GM21381 (cell line): ENCODE results near the gene SPINK13.
"Not testable (repeated sequence)": the region's sequence is repeated elsewhere in the genome, so short reads cannot be mapped to it uniquely, and the experiment has no call there.

ENCODE experiments used
- ATAC-seq: cut with Tn5 transposase; IDR thresholded peaks from one replicate; pipeline ENCODE4 v1.9.1; 2021; ENCODE audit warnings: mild to moderate bottlenecking, moderate library complexity; ENCODE audit not compliant: unreplicated experiment

The SPINK13 gene, protein sequence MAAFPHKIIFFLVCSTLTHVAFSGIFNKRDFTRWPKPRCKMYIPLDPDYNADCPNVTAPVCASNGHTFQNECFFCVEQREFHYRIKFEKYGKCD

GRCh38 chr5:148268566-148268965 lies at the start of gene SPINK13:
Gene SPINK13 (plus strand): TSS chr5:148268794. CDS start chr5:148270073, 1,279 bp downstream.
- no peak for ATAC-seq

- no peak for ATAC-seq
Observed at GRCh38 chr5:148221508-148221907, 47.1 kb upstream of the SPINK13 start.

- no peak for ATAC-seq
Observed at GRCh38 chr5:148224117-148224742, 44.4 kb upstream of the SPINK13 start.

DNA sequence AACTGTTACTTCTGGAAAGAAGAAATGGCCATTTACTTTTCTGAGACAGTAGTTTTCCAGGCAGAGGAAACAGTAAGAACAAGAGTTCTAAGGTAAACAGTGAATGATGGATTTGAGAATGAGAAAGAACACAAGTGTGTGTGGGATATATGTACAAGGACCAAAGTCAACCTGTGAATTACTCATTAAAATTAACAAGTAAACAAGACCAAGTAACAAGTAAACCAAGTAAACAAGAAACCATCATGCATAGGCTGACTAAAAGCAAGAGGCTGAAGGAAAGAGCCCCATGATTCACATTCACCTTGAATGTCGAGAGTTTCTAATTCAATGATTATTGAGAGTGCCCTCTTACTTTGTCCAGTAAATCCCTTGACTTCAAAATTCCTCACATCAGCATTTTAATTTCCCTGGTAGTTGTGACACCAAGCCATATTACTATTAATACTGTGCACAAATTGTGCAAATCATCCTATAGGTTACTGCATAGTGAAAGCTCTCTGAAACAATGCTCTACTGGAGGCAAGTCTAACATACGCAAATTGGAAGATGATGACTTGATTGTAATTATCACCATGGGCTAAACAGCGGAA lies 40.1 kb upstream of the SPINK13 start:
- no peak for ATAC-seq

GRCh38 chr5:148229840-148230239 lies 38.8 kb upstream of the SPINK13 start:
- no peak for ATAC-seq

DNA sequence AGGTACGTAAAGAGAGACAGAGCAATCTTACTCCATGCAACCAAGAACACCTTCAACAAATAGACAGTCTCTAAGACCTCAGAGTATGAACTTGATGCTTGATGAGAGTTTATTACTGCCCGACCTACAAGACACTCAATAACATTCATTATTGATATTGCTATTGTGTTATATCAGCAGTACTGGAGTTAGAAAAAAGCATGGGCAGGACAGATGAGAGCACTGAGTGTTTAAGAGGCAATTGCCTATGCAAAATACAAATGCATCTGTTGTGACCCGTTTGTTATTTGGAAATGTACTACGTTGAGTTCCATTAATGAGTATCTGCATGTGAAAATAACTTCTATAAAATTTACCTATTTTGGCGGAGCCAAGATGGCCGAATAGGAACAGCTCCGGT lies 38.4 kb upstream of the SPINK13 start:
- ATAC-seq, result no peak

- ATAC-seq, result no peak
Observed at GRCh38 chr5:148237785-148238417, 30.7 kb upstream of the SPINK13 start.

DNA sequence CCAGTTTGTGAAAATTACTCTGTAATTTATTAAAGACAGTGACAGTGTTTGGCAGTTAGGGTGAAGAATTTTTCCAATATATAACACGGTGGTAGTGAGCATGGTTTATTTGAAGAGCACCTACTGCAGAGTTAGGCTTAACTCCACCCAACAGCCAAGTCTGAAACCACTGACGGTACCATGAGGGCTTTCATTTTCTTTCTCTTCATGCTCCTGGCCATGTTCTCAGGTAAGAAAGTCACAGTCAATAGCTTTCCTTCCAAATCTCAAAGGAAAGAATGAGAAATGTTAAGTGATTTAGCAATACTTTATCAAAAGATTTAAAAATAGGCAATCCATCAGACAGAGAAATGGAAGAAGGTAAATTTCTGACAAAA lies 30.2 kb upstream of the SPINK13 start, which contains the start of gene MARCOL:
Gene MARCOL, plus strand, starts transcription at position 108 of the 377 bp plus-strand sequence. Its CDS starts 73 bp downstream, at position 181.
- no peak for ATAC-seq

DNA sequence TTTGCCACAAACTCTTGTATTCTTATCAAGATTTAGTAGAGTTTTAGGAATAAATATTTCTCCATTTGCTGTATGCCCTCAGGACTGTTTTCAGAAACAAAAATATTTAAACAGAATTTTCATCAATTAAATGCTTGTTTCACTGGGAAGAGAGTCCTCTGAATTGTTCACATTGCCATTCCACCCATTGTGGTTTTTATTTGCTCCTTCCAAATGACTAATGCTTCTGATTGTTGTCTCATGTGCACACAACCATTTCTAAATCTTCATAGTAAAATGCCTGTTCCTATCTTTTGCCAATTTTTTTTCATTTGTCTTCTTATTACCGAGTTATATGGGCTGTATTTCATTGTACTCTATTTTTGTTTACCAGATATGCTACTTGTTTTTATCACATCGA lies 19.7 kb upstream of the SPINK13 start:
- no peak for ATAC-seq

DNA sequence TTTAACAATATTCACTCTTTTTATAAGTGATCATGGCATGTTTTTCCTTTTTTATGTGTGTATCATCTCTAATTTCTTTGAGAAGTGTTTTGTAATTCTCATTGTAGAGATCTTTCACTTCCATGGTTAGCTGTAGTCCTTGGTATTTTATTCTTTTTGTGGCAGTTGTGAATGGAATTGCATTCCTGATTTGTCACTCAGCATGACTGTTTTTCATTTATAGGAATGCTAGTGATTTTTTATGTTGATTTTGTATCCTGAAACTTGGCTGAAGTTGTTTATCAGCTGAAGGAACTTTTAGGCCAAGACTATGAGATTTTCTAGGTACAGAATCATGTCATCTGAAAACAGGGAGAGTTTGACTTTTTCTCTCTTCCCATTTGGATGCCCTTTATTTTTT lies 13.1 kb upstream of the SPINK13 start:
- ATAC-seq, result no peak

DNA sequence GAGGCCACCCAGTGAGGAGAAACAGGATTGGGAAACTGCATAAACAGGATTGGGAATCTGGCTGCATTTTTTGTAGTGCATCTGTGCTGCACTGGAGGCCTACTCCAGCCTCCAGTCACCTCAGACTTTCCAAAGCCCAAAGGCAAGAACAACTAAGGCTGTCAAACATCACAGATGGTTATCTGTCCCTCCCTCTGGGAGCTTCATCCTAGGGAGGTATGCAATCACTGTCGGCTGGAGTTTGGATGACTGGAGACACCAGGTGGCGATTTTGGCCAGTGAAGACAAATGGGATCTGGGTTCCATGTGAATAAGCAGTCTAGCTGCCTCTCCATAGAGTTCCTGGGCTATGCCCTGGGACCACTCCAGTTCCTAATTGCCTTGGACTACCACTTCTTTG lies 9.3 kb upstream of the SPINK13 start:
- no peak for ATAC-seq

GRCh38 chr5:148261221-148261620 lies 7.4 kb upstream of the SPINK13 start:
- ATAC-seq, result no peak

GRCh38 chr5:148267962-148268361 lies 632 bp upstream of the SPINK13 start:
- ATAC-seq, result no peak

DNA sequence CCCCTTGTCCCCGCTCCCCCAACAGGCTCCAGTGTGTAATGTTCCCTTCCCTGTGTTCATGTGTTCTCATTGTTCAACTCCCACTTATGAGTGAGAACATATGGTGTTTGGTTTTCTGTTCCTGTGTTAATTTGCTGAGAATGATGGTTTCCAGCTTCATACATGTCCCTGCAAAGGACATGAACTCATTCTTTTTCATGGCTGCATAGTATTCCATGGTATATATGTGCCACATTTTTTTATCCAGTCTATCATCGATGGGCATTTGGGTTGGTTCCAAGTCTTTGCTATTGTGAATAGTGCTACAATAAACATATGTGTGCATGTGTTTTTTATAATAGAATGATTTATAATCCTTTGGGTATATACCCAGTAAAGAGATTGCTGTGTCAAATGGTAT lies 6.5 kb downstream of the SPINK13 start:
- not testable (repeated sequence) for ATAC-seq

DNA sequence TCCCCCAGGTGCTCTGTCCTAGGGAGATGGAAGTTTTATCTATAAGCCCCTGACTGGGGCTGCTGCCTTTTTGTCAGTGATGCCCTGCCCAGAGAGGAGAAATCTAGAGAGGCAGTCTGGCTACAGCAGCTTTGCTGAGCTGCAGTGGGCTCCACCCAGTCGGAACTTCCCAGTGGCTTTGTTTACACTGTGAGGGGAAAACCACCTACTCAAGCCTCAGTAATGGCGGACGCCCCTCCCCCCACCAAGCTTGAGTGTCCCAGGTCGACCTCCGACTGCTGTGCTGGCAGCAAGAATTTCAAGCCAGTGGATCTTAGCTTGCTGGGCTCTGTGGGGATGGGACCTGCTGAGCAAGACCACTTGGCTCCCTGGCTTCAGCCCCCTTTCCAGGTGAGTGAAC lies 12.3 kb downstream of the SPINK13 start:
- ATAC-seq, result not testable (repeated sequence)

DNA sequence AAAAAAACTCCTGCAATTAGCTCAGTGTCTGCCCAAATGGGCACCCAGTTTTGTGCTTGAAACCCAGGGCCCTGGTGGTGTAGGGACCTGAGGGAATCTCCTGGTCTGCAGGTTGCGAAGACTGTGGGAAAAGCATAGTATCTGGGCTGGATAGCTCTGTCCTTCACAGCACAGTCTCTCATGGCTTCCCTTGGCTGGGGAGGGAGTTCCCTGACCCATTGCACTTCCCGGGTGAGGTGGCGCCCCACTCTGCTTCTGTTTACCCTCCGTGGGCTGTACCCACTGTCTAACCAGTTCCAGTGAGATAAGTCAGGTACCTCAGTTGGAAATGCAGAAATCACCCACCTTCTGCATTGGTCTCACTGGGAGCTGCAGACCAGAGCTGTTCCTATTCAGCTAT lies 12.7 kb downstream of the SPINK13 start:
- not testable (repeated sequence) for ATAC-seq

GRCh38 chr5:148290271-148291195 lies 21.9 kb downstream of the SPINK13 start:
- ATAC-seq, result no peak

DNA sequence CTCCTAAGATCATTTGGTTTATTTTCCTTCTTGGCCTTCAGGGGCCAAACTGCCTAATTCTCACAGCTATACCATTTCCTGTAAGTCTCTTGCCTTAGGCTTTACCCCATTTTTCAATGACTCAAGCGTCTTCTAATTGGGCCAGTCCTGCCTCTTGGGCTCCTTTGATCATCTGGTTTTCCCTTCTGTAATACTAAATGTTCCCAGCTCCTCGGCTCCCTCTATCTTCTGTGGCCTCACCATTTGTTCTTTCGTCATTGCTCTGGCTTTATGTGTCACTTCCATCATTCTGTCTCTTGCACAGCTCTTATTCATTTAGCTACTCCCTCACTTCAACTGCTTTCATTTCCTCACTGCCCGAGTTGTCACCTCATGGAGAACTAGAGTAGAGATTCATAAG lies 29.1 kb downstream of the SPINK13 start:
- ATAC-seq, result no peak

DNA sequence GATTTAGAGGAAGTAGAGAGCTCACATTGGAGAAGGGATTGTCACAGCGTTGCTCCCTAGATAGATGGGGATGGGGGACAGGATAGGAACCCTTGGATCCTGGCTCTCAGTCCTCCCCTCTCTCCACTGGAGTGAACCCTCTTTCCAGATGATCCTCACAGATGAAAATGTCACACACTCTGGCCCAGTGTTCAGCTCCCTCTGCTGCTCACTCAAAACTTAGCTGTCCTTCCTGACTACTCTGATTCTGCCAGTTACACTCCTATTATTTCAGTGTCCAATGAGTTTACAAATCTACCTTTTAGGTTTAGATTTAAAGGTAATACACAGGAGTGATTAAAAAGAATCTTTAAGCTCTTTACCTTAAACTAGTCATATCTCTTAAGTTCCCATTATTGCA lies 37.9 kb downstream of the SPINK13 start:
- ATAC-seq, result no peak

DNA sequence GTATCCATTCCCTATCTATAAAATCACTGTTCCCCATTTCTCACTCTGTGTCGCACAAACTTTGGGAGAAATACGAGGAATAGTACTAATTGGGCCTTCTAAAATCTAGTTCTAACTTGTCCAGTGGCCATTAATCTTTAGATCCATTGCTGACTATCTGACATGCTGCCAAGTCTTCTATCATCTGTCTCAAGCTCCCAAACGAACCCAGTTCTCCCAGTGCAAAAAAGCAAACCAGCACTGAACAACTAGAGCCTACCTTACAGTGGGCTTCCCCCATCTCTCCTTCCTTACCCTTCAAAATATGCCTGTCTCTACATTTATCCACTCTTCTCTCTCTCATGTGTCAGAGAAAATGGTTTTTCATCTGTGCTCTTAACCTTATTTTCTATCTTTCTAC lies 40.4 kb downstream of the SPINK13 start:
- no peak for ATAC-seq

GRCh38 chr5:148309746-148310145 lies 41.2 kb downstream of the SPINK13 start:
- ATAC-seq, result no peak
